GM19397 (cell line): ENCODE measurements around the gene ITSN2.
"Not testable (repeated sequence)": the region's sequence is repeated elsewhere in the genome, so short reads cannot be mapped to it uniquely, and the experiment has no call there.

ENCODE experiments used
- ATAC-seq: cut with Tn5 transposase; IDR thresholded peaks from one replicate; pipeline ENCODE4 v1.9.1; 2021; ENCODE audit warnings: mild to moderate bottlenecking, moderate library complexity; ENCODE audit not compliant: unreplicated experiment

The ITSN2 gene

DNA sequence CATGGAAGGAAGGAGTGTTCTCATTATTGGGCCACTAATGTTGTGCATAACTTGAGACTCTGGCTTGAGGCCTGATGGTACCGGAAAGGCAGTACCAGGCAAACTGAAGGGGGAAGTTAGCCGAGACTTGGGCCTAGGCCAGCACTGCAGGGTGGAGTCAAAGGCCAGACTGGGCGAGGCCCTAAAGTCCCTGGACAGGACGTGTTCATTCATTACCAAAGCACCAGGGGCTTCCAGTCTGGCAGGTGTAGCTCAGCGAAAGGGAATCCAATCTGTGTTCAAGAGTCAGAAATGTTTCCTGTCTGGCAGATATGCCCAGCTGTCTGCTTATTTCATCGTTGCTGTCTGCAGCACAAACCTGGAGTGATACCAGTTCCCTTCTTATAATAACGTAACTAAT is 4.7 kb upstream of the ITSN2 start:
- ATAC-seq, result no peak

DNA sequence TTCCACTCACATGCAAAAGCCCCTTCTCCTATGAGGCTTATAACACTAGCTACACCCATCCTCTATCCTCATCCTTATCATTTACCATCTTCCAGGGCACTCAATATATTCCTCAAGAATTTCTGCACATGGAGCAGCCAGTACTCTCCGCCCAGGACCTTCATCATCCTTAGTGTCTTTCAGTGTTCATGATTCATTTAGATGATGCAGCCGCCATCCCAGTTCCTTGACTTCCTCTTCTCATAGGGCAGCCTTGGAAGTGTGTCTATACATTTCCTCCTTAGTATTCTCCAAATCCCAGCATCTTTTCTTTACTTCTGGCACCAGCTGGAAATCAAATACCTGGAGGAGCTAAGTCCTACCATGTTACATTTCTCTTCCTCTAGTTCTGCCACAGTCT is 3.0 kb upstream of the ITSN2 start:
- ATAC-seq, result no peak

GRCh38 chr2:24362253-24362652 is 1.9 kb upstream of the ITSN2 start:
- no peak for ATAC-seq

GRCh38 chr2:24360963-24361330 is 611 bp upstream of the ITSN2 start:
- ATAC-seq, result no peak

DNA sequence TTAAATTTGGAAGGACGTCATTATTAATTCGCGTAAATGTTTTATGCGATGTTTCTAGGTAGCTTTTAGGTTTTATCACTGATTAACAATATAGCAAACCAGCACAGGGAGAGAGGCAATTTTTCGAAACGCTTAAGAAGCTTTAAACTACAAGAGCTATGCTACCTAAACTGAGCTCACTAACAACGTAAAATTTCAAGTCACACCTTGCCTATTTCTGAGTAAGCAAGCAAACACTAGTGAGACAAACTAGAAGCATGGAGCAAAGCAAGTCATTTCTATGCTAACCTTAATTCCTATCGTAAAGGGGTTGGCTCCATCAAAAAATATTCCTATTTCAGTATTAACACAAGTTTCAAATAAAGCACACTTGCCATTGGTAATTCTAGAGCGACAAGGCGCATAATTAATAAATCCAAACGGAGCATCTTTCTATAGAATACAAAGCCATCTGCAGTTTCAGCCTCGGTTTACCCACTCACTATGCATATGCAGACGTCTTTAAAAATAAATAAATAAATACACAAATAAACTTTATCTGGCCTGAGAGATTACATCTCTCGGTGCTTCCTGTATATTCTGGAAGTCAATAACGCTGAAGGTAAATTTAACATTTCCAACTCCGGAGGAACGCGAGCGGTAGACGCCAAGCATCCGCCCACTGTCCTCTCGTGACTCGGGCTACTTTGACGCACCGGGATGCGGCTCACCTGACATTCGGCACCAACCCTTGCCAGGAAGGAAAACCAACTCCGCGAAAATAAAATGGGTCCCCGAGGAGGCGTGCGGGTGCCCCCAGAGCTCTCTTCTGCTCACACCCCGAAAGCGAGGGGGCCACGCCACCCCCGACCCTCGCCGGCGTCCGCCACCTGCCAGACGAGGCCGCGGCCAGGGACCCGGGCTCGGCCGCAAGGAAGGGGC is 947 bp downstream of the ITSN2 start:
- no peak for ATAC-seq

DNA sequence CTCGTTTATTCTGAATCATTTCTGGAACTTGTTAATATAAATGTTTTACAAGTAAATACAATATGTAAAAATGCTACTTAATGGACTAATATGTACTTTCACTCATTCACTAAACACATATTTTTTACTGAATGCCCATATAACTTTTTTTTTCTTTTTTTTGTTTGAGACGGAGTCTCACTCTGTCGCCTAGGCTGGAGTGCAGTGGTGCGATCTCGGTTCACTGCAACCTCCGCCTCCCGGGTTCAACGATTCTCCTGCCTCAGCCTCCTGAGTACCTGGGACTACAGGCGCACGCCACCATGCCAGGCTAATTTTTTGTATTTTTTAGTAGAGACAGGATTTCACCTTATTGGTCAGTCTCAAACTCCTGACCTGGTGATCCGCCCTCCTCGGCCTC is 2.6 kb downstream of the ITSN2 start:
- ATAC-seq, result not testable (repeated sequence)

- ATAC-seq, result not testable (repeated sequence)
Measured at GRCh38 chr2:24357115-24357514, 3.2 kb downstream of the ITSN2 start.

GRCh38 chr2:24354957-24355356 is 5.4 kb downstream of the ITSN2 start:
- ATAC-seq, result no peak

- ATAC-seq, result no peak
Measured at GRCh38 chr2:24354395-24354794, 5.9 kb downstream of the ITSN2 start.

GRCh38 chr2:24353973-24354372 is 6.4 kb downstream of the ITSN2 start:
- ATAC-seq, result no peak

GRCh38 chr2:24353364-24353763 is 7.0 kb downstream of the ITSN2 start:
- ATAC-seq, result no peak

DNA sequence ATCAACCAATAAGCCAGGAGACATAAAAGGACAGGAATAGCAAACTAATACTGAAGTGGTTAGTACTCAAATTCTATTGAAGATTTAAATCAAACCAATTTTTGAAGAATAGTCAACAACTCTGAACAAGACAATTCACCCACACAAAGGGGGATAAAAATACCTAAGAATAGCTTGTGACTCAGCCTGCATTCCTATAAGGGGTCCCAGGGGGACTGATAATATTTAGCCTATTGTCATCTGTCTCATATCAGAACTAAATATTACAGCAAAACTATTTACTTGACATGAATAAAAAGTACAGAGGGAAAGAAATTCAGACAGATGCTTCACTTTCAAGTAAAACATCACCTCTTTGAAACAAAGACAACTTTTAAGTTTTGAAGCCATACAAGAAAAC is 7.7 kb downstream of the ITSN2 start:
- no peak for ATAC-seq

DNA sequence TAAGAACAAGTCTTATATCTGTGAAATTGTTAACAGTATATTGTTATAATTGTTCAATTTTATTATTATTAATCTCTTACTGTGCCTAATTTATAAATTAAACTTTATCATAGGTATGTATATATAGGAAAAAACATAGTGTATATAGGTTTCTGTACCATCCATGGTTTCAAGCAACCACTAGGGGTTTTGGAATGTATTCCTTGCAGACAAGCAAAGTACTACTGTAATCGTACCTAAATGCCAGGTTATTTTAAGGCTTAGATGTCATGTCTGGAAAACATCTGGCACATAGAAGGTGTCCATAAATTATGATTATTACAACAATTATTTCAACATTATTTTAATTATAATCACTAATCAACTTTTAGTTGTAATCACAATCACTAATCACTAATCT is 8.4 kb downstream of the ITSN2 start:
- no peak for ATAC-seq

DNA sequence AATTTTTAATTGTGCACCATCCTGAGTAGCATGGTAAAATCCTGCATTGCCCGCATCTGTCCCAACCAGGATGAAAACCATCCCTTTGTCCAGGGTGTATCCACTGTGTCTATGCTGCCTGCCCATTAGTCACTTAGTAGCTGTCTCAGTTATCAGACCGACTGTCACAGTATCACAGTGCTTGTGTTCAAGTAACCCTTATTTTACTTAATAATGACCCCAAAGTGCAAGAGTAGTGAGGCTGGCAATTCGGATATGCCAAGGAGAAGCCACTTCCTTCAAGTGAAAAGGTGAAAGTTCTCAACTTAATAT is 8.8 kb downstream of the ITSN2 start:
- ATAC-seq, result no peak

- no peak for ATAC-seq
Measured at GRCh38 chr2:24350826-24351626, 9.3 kb downstream of the ITSN2 start.

DNA sequence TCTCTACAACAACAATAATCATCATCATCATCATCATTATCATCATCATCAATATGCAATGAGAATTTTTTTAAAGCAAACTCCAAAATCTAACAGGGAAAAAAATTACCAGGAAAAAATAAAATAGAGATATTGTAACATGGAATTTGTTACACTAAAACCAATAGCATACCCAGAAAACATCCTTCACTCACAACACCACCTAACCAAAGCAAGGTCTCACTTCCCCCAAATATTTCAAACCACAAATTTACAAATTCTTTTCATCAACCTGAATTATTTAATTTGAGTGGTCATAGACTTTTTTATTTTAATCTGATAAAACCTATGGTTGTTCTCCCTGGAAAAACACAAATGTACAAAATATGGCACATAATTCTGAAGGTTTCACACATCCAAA is 11.2 kb downstream of the ITSN2 start:
- ATAC-seq, result no peak

- ATAC-seq, result no peak
Measured at GRCh38 chr2:24345937-24346336, 14.4 kb downstream of the ITSN2 start.

DNA sequence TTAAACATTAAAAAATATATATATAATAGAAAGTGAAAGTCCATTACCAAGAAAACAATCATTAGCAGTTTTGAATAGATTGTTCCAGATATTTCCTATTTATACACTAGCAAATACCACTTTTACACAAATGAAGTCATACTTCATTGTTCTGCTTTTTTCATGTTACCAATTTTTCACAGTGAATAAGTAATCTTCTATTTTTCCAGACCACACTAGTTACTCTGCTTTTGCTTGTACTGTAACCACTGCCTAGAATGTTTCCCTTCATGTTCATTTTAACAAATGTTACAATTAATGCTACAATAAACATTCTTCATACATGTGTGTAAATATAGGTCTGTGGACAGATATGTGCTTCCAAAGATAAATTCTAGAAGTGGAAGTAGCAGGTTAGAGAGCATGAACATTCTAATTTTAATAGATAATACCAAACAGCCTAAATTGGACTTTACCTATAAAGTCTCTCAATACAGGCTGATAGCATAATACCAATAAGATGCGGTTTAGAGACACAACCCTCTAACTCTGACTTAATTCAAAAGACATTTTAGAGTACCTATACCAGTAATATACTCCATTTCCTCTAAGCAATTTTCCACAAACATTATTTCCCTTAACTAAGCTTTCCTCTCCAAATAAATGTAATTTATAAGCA is 17.0 kb downstream of the ITSN2 start:
- no peak for ATAC-seq

DNA sequence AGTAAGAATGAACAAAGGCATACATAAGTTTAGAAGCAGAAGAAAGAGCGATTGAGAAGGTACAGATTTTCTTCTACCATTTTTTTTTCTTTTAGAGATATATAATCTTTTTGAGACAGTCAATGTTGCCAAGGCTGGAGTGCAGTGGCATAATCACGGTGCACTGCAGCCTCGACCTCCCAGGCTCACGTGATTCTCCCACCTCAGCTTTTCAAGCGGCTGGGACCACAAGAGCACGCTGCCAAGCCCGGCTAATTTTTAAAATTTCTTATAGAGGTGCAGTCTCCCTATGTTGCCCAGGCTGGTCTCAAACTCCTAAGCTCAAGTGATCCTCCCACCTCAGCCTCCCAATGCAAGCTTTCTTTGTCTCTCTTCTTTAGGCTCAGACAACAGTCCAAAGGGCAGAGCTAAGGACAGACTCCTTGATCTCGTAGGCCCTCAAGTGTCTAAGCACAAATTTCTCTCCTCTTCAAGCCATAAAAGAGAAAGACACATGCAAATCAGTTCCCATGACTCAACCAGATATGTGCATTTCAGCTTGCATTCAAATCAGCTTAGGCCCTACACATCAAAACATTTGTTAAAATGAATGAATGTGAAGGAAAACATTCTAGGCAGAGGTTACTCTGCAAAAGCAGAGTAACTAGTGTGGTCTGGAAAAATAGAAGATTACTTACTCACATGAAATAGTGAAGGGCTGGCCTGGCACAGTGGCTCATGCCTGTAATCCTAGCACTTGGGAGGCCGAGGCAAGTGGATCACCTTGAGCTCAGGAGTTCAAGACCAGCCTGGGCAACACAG is 18.0 kb downstream of the ITSN2 start:
- ATAC-seq, result peak; percentile 51

GRCh38 chr2:24339856-24340262 is 20.5 kb downstream of the ITSN2 start:
- no peak for ATAC-seq

GRCh38 chr2:24339098-24339497 is 21.2 kb downstream of the ITSN2 start:
- not testable (repeated sequence) for ATAC-seq
